Right lobe of liver (tissue), 6 donors: ENCODE data around the gene OAS2. TPM values are rescaled to one million over a fixed set of nuclear protein-coding genes. Genes with fewer than 3 reads are reported as not detected.
A peak's percentile ranks its signal among the peaks of the same experiment; 100 is the strongest.

Source experiments
- ATAC-seq, 4 donors: fragments of 200-7000 bp; cut with Tn5 transposase; one replicate each; pipeline ENCODE4 v1.9.1; 2020; ENCODE audit warnings: mild to moderate bottlenecking in 4 of 4, moderate library complexity in 4 of 4
- DNase-seq, 3 donors: peaks; one replicate each; pipeline ENCODE4 v3.0.0-alpha.2; 2020
- H3K27ac ChIP-seq, 3 donors: fragments of 200-600 bp; one replicate each; pipeline ENCODE4 v1.8.0; 2022
- H3K27me3 ChIP-seq, 2 donors: fragments of 200-600 bp; one replicate each; pipeline ENCODE4 v1.8.0; 2022
- H3K36me3 ChIP-seq, 4 donors: fragments of 200-600 bp; sonication (generic) in 1 of 4; one replicate each; pipeline versions ENCODE4 v1.5.1 to v1.8.0; 2017 to 2022; ENCODE audit warnings: control low read depth in 1 of 4
- H3K4me1 ChIP-seq, 4 donors: fragments of 200-600 bp; sonication (generic) in 1 of 4; one replicate each; pipeline versions ENCODE4 v1.5.1 to v1.8.0; 2017 to 2022; ENCODE audit warnings: control low read depth in 1 of 4
- H3K4me3 ChIP-seq, 3 donors: fragments of 200-600 bp; one replicate each; pipeline ENCODE4 v1.8.0; 2022
- H3K9me3 ChIP-seq, 4 donors: fragments of 200-600 bp; sonication (generic) in 1 of 4; one replicate each; pipeline versions ENCODE4 v1.5.1 to v1.8.0; 2017 to 2022; ENCODE audit warnings: control low read depth in 1 of 4
- POLR2A ChIP-seq: fragments of 450-650 bp; IDR thresholded peaks from one replicate; pipeline ENCODE4 v1.6.1; 2017; ENCODE audit warnings: antibody characterized with exemption, mild to moderate bottlenecking
- WGBS: methylation state at CpG from one replicate; pipeline ENCODE4 v1.1.6; 2018; ENCODE audit warnings: low coverage, low lambda C conversion rate; ENCODE audit not compliant: insufficient coverage; ENCODE audit errors: missing lambda C conversion rate; 5-methylcytosine and 5-hydroxymethylcytosine counted together
- intact Hi-C, 2 donors: fragments of 100-400 bp; cut with DNase I; formaldehyde crosslinking; loops; one replicate each; pipeline versions ENCODE4 v1.11.2 to v1.14.1; 2022
- total RNA-seq, 6 experiments: library from RNA; depleted of rRNA in 2 of 6; stranded (reverse); fragments of >200 nt in 2 of 6; fragmentation: NEBNext Ultra II Directional in 3 of 6; extraction: Animal tissue kit (Norgen Biotek cat#: 25700) in 3 of 6; gene quantifications; one replicate each; pipeline versions ENCODE4 v1.1.0 to v1.2.4, GENCODE V29; 2016 to 2023
- TF ChIP-seq, protein P1 (sequence below), 4 donors: fragments of 200-600 bp in 3 of 4; fragments of 450-650 bp in 1 of 4; IDR thresholded peaks; one replicate each; pipeline versions ENCODE4 v1.5.1 to v1.8.0; 2016 to 2022; ENCODE audit warnings: antibody characterized with exemption in 4 of 4, mild to moderate bottlenecking in 2 of 4
- donor health status: DM: no; HTN: yes; CAD: no.
- donor health status: DM: no; HTN: no; CAD: no.
- donor health status: DM: no; HTN: no; CAD: no.
- donor health status: DM: no; HTN: yes; CAD: no.
- donor health status: DM: no; HTN: yes; CAD: no.

The OAS2 gene
- total RNA-seq, 6 experiments from 2014 or later = 5.2 to 13.4 (median 7.1) TPM

GRCh38 chr12:113006206-113006605 is 27.9 kb downstream of the OAS2 start:
- Histone ChIP-seq H3K9me3 (no peaks in the 10 kb centered on the region), H3K4me3 (no peak overlapping the region), H3K36me3 (peaks cover 0 to 7% (median under 1%) of the 10 kb centered on the region in 4 donors), H3K27ac (no peak overlapping the region), H3K27me3 (no peaks in the 10 kb centered on the region), H3K4me1 (peaks cover 0 to 4% (median 2%) of the 10 kb centered on the region in 4 donors)
- TF ChIP-seq, protein P1, sequence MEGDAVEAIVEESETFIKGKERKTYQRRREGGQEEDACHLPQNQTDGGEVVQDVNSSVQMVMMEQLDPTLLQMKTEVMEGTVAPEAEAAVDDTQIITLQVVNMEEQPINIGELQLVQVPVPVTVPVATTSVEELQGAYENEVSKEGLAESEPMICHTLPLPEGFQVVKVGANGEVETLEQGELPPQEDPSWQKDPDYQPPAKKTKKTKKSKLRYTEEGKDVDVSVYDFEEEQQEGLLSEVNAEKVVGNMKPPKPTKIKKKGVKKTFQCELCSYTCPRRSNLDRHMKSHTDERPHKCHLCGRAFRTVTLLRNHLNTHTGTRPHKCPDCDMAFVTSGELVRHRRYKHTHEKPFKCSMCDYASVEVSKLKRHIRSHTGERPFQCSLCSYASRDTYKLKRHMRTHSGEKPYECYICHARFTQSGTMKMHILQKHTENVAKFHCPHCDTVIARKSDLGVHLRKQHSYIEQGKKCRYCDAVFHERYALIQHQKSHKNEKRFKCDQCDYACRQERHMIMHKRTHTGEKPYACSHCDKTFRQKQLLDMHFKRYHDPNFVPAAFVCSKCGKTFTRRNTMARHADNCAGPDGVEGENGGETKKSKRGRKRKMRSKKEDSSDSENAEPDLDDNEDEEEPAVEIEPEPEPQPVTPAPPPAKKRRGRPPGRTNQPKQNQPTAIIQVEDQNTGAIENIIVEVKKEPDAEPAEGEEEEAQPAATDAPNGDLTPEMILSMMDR (IDR thresholded peaks at IDR 0.05) = no peak
- no peak for TF ChIP-seq POLR2A
- DNase-seq = no peak
- ATAC-seq = no peak
- WGBS = 94% methylated on average over 7 of the region's 7 CpGs
- intact Hi-C loops = no loop called here

GRCh38 chr12:113006641-113007040 is 28.3 kb downstream of the OAS2 start:
- ATAC-seq (no peak), DNase-seq (no peak)
- H3K9me3 ChIP-seq = no peaks in the 10 kb centered on the region
- no peak overlapping the region for H3K27ac ChIP-seq
- peaks cover 0 to 4% (median 2%) of the 10 kb centered on the region in 4 donors for H3K4me1 ChIP-seq
- peaks cover 0 to 7% (median under 1%) of the 10 kb centered on the region in 4 donors for H3K36me3 ChIP-seq
- no peak overlapping the region for H3K4me3 ChIP-seq
- TF ChIP-seq POLR2A = no peak
- TF ChIP-seq, protein P1 (IDR thresholded peaks at IDR 0.05) = no peak
- WGBS = 83% methylated on average over 2 of the region's 6 CpGs
- intact Hi-C loops = no loop called here
- no peaks in the 10 kb centered on the region for H3K27me3 ChIP-seq

- Histone ChIP-seq H3K4me1 (no peaks in the 10 kb centered on the region), H3K36me3 (peaks cover 0 to 7% (median under 1%) of the 10 kb centered on the region in 4 donors), H3K4me3 (no peak overlapping the region), H3K27me3 (no peaks in the 10 kb centered on the region), H3K9me3 (no peaks in the 10 kb centered on the region), H3K27ac (no peak overlapping the region)
- ATAC-seq = no peak
- no peak for DNase-seq
- TF ChIP-seq POLR2A = no peak
- TF ChIP-seq, protein P1 (IDR thresholded peaks at IDR 0.05) = no peak
- intact Hi-C loops = no loop called here
- 86% methylated on average over 1 of the region's 4 CpGs for WGBS
Measured at GRCh38 chr12:113007166-113007565, 28.8 kb downstream of the OAS2 start.

DNA sequence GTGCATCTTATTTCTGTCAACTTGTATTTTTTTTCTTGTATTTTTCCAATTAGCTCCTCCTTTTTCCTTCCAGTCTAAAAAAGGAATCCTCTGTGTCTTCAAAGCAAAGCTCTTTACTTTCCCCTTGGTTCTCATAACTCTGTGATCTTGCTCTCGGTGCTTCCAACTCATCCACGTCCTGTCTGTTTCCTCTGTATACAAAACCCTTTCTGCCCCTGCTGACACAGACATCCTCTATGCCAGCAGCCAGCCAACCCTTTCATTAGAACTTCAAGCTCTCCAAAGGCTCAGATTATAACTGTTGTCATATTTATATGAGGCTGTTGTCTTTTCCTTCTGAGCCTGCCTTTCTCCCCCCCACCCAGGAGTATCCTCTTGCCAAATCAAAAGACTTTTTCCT is 32.4 kb downstream of the OAS2 start:
- TF ChIP-seq POLR2A = no peak
- TF ChIP-seq, protein P1 (IDR thresholded peaks at IDR 0.05) = no peak
- Histone ChIP-seq H3K4me3 (no peak overlapping the region), H3K27ac (no peak overlapping the region), H3K9me3 (no peaks in the 10 kb centered on the region), H3K27me3 (no peaks in the 10 kb centered on the region), H3K4me1 (no peaks in the 10 kb centered on the region), H3K36me3 (peaks cover 0 to 2% (median 0%) of the 10 kb centered on the region in 4 donors)
- ATAC-seq = peak in 3 of 4 donors; percentile 39 to 60 (median 40)
- intact Hi-C loops = no loop called here
- WGBS = 54% methylated on average over 2 of the region's 2 CpGs
- DNase-seq = no peak

GRCh38 chr12:113014565-113014964 is 36.2 kb downstream of the OAS2 start:
- H3K9me3 ChIP-seq = no peaks in the 10 kb centered on the region
- no peaks in the 10 kb centered on the region for H3K27me3 ChIP-seq
- ATAC-seq (peak in 1 of 4 donors; percentile 23), DNase-seq (no peak)
- H3K4me3 ChIP-seq = no peak overlapping the region
- no peak for TF ChIP-seq POLR2A
- TF ChIP-seq, protein P1 (IDR thresholded peaks at IDR 0.05) = no peak
- intact Hi-C loops = no loop called here
- H3K27ac ChIP-seq = no peak overlapping the region
- H3K4me1 ChIP-seq = no peaks in the 10 kb centered on the region
- 40% methylated on average over 9 of the region's 9 CpGs for WGBS
- no peaks in the 10 kb centered on the region for H3K36me3 ChIP-seq
